ENCODE results near the gene USP40.

Gene USP40

DNA sequence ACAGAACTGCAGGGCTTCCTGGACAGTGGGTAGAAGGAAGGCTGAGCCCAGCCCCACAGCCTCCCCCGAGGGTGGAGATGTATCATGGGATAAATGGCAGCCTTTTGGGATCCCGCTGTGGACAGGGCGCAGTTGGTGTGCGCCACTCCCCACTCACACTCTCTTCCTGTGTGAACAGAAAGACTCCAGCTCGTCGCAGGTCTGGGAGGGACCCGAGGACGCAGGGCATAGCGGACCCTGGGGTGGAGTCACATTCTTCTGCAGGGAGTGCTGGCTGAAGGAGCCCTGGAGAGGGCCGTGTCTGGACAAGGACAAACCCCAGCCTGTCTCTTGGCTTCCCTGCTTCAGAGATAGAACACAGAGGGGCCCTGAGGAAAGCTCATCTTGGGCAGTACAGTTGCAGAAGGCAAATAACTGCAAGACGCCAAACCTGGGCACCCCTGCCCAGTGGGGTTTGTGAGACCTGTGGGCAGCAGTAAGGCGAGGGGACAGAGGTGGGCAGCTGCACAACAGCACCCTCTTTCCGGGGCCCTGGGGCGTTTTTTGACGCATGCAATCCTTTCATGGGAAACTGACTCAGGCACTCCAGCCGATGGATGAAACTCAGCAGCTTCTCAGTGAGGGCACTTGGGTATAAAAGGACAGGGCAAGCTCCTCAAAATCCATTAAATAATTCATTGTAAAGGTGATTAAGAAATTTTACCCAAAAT is 101.9 kb downstream of the USP40 start:
- Histone ChIP-seq H2AK5ac (ENCODE audit: low read length) (no peak overlapping the region), H3K4me1 (ENCODE audit: control insufficient read depth, low read depth, low read length) (no peaks in the 10 kb centered on the region), H3K9ac (ENCODE audit: low read length) (no peak overlapping the region), H3K56ac (ENCODE audit: low read length) (no peak overlapping the region), H3K4me3 (ENCODE audit: low read length) (no peak overlapping the region), H3K23ac (ENCODE audit: low read length) (no peak overlapping the region), H3K27ac (ENCODE audit: low read depth, low read length) (no peak overlapping the region), H2BK120ac (ENCODE audit: low read depth, low read length) (no peak overlapping the region), H3K79me1 (ENCODE audit: low read length) (no peaks in the 10 kb centered on the region), H3K4me2 (ENCODE audit: low read length) (no peak overlapping the region), H3K18ac (ENCODE audit: low read length) (no peak overlapping the region), H3K79me2 (ENCODE audit: control insufficient read depth, insufficient read depth, low read length) (no peaks in the 10 kb centered on the region), H4K5ac (ENCODE audit: low read length) (no peak overlapping the region), H4K8ac (ENCODE audit: low read depth, low read length) (no peak overlapping the region), H3K4ac (ENCODE audit: low read depth, low read length) (no peak overlapping the region), H3K27me3 (ENCODE audit: insufficient read depth, low read length, poor library complexity) (no peaks in the 10 kb centered on the region), H2BK15ac (replicated peaks; ENCODE audit: low read depth) (no peak overlapping the region), H3K36me3 (ENCODE audit: control insufficient read depth, insufficient read depth, low read length) (no peaks in the 10 kb centered on the region), H2BK5ac (ENCODE audit: low read length) (no peak overlapping the region)
- no peak for DNase-seq
- no CpG with 5 or more reads among the region's 16 CpGs for WGBS (ENCODE audit: extremely low coverage, insufficient coverage, low lambda C conversion rate)

DNA sequence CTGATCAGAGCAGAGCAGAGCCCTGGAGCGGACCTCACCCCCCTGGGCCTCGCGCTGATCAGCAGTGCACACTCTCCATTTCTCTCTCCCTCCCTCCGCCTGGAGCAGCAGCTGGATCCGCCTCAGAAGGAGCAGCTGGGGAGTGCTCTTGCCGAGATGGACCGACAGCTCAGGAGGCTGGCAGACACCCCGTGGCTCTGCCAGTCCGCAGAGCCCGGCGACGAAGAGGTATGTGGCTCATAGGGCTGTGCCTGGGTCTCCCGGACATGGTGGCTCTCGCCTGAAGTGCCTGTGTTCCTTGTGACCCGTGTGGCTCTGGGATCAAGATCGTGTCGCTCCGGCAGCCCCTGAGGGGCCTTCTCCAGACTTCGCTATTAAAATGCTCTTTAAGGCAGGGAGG is 102.5 kb downstream of the USP40 start:
- Histone ChIP-seq H3K36me3 (ENCODE audit: control insufficient read depth, insufficient read depth, low read length) (no peaks in the 10 kb centered on the region), H3K4ac (ENCODE audit: low read depth, low read length) (no peak overlapping the region)

DNA sequence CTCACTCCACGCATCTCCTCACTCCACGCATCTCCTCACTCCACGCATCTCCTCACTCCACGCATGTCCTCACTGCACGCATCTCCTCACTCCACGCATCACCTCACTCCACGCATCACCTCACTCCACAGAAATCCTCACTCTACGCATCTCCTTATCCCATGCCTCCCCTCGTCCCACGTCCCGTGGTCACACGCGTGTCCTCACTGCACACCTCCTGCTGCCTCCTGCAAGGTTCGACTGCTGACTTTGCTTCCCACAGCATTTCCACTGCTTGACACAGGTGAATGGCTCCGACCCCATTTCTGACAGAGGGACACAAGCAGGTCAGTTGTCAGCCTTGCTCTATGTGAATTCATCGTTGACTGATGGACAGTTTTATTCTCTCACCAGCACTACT is 103.0 kb downstream of the USP40 start:
- Histone ChIP-seq H3K4me3 (ENCODE audit: low read length) (no peak overlapping the region), H3K56ac (ENCODE audit: low read length) (no peak overlapping the region), H2BK5ac (ENCODE audit: low read length) (no peak overlapping the region), H3K27ac (ENCODE audit: low read depth, low read length) (no peak overlapping the region), H3K36me3 (ENCODE audit: control insufficient read depth, insufficient read depth, low read length) (no peaks in the 10 kb centered on the region), H3K4me2 (ENCODE audit: low read length) (no peak overlapping the region), H2AK5ac (ENCODE audit: low read length) (no peak overlapping the region), H4K8ac (ENCODE audit: low read depth, low read length) (no peak overlapping the region), H3K4ac (ENCODE audit: low read depth, low read length) (no peak overlapping the region), H3K4me1 (ENCODE audit: control insufficient read depth, low read depth, low read length) (no peaks in the 10 kb centered on the region), H3K79me2 (ENCODE audit: control insufficient read depth, insufficient read depth, low read length) (no peaks in the 10 kb centered on the region), H3K27me3 (ENCODE audit: insufficient read depth, low read length, poor library complexity) (no peaks in the 10 kb centered on the region), H2BK120ac (ENCODE audit: low read depth, low read length) (no peak overlapping the region), H3K79me1 (ENCODE audit: low read length) (no peaks in the 10 kb centered on the region), H4K5ac (ENCODE audit: low read length) (no peak overlapping the region), H3K23ac (ENCODE audit: low read length) (no peak overlapping the region), H3K9ac (ENCODE audit: low read length) (no peak overlapping the region), H3K18ac (ENCODE audit: low read length) (no peak overlapping the region), H2BK15ac (replicated peaks; ENCODE audit: low read depth) (no peak overlapping the region)
- DNase-seq = no peak
- WGBS (ENCODE audit: extremely low coverage, insufficient coverage, low lambda C conversion rate) = 100% methylated on average over 9 of the region's 16 CpGs

More for the DNA sequence above, 102.5 kb downstream of the USP40 start:
- Histone ChIP-seq H3K4me2 (ENCODE audit: low read length) (no peak overlapping the region), H3K18ac (ENCODE audit: low read length) (no peak overlapping the region), H3K9ac (ENCODE audit: low read length) (no peak overlapping the region), H4K8ac (ENCODE audit: low read depth, low read length) (no peak overlapping the region), H2BK5ac (ENCODE audit: low read length) (no peak overlapping the region), H3K27me3 (ENCODE audit: insufficient read depth, low read length, poor library complexity) (no peaks in the 10 kb centered on the region), H3K79me2 (ENCODE audit: control insufficient read depth, insufficient read depth, low read length) (no peaks in the 10 kb centered on the region), H3K4me3 (ENCODE audit: low read length) (no peak overlapping the region), H2AK5ac (ENCODE audit: low read length) (no peak overlapping the region), H3K79me1 (ENCODE audit: low read length) (no peaks in the 10 kb centered on the region), H2BK15ac (replicated peaks; ENCODE audit: low read depth) (no peak overlapping the region), H3K27ac (ENCODE audit: low read depth, low read length) (no peak overlapping the region), H4K5ac (ENCODE audit: low read length) (no peak overlapping the region), H2BK120ac (ENCODE audit: low read depth, low read length) (no peak overlapping the region), H3K4me1 (ENCODE audit: control insufficient read depth, low read depth, low read length) (no peaks in the 10 kb centered on the region), H3K23ac (ENCODE audit: low read length) (no peak overlapping the region), H3K56ac (ENCODE audit: low read length) (no peak overlapping the region)
- no peak for DNase-seq
- no CpG with 5 or more reads among the region's 19 CpGs for WGBS (ENCODE audit: extremely low coverage, insufficient coverage, low lambda C conversion rate)

DNA sequence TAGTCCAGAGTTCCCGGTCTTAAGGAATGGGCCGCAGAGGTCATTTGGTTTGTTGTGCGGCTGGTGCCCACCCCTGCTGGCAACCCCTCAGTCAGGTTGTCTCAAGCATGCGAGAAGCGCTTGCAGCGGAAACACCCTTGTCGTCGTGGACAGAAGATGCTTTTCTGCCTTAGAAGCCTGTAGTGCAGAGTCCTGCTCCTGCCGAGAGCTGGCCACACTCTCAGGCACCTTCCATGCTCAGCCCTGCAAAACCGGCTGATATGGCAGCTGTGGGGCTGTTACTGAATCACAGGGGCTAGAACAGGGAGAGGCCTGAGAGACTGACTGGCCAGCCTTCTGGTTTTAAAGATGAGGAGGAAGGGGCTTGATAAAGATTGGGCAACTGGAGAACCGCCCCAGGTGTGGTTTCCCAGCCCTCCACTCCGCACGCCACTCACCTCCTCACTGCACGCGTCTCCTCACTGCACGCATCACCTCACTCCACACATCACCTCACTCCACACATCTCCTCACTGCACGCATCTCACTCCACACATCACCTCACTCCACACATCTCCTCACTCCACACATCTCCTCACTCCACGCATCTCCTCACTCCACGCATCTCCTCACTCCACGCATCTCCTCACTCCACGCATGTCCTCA is 103.6 kb downstream of the USP40 start:
- Histone ChIP-seq H3K23ac (ENCODE audit: low read length) (no peak overlapping the region), H2BK15ac (replicated peaks; ENCODE audit: low read depth) (no peak overlapping the region), H3K56ac (ENCODE audit: low read length) (no peak overlapping the region), H3K36me3 (ENCODE audit: control insufficient read depth, insufficient read depth, low read length) (no peaks in the 10 kb centered on the region), H3K27ac (ENCODE audit: low read depth, low read length) (no peak overlapping the region), H3K4me2 (ENCODE audit: low read length) (no peak overlapping the region), H3K4me1 (ENCODE audit: control insufficient read depth, low read depth, low read length) (no peaks in the 10 kb centered on the region), H2BK5ac (ENCODE audit: low read length) (no peak overlapping the region), H2BK120ac (ENCODE audit: low read depth, low read length) (no peak overlapping the region), H3K79me2 (ENCODE audit: control insufficient read depth, insufficient read depth, low read length) (no peaks in the 10 kb centered on the region), H3K27me3 (ENCODE audit: insufficient read depth, low read length, poor library complexity) (no peaks in the 10 kb centered on the region), H2AK5ac (ENCODE audit: low read length) (no peak overlapping the region), H3K4me3 (ENCODE audit: low read length) (no peak overlapping the region), H3K4ac (ENCODE audit: low read depth, low read length) (no peak overlapping the region), H3K18ac (ENCODE audit: low read length) (no peak overlapping the region), H4K8ac (ENCODE audit: low read depth, low read length) (no peak overlapping the region), H3K9ac (ENCODE audit: low read length) (no peak overlapping the region), H3K79me1 (ENCODE audit: low read length) (no peaks in the 10 kb centered on the region), H4K5ac (ENCODE audit: low read length) (no peak overlapping the region)
- no peak for DNase-seq
- WGBS (ENCODE audit: extremely low coverage, insufficient coverage, low lambda C conversion rate) = 100% methylated on average over 2 of the region's 21 CpGs

- H3K27me3 ChIP-seq (ENCODE audit: insufficient read depth, low read length, poor library complexity) = no peaks in the 10 kb centered on the region
- H3K9ac ChIP-seq (ENCODE audit: low read length) = no peak overlapping the region
- no peak overlapping the region for H4K8ac ChIP-seq (ENCODE audit: low read depth, low read length)
- no peaks in the 10 kb centered on the region for H3K79me2 ChIP-seq (ENCODE audit: control insufficient read depth, insufficient read depth, low read length)
- no peak overlapping the region for H3K23ac ChIP-seq (ENCODE audit: low read length)
- no peak overlapping the region for H2BK120ac ChIP-seq (ENCODE audit: low read depth, low read length)
- no peak overlapping the region for H3K4ac ChIP-seq (ENCODE audit: low read depth, low read length)
- H3K4me1 ChIP-seq (ENCODE audit: control insufficient read depth, low read depth, low read length) = no peaks in the 10 kb centered on the region
- no peak overlapping the region for H3K18ac ChIP-seq (ENCODE audit: low read length)
- H3K27ac ChIP-seq (ENCODE audit: low read depth, low read length) = no peak overlapping the region
- H4K5ac ChIP-seq (ENCODE audit: low read length) = no peak overlapping the region
- no peak overlapping the region for H2AK5ac ChIP-seq (ENCODE audit: low read length)
- no peaks in the 10 kb centered on the region for H3K79me1 ChIP-seq (ENCODE audit: low read length)
- no peak overlapping the region for H2BK15ac ChIP-seq (replicated peaks; ENCODE audit: low read depth)
- no peaks in the 10 kb centered on the region for H3K36me3 ChIP-seq (ENCODE audit: control insufficient read depth, insufficient read depth, low read length)
- WGBS (ENCODE audit: extremely low coverage, insufficient coverage, low lambda C conversion rate) = no CpG with 5 or more reads among the region's 25 CpGs
- no peak for DNase-seq
- H2BK5ac ChIP-seq (ENCODE audit: low read length) = no peak overlapping the region
- H3K4me3 ChIP-seq (ENCODE audit: low read length) = no peak overlapping the region
- no peak overlapping the region for H3K4me2 ChIP-seq (ENCODE audit: low read length)
- no peak overlapping the region for H3K56ac ChIP-seq (ENCODE audit: low read length)
These were observed 104.3 kb downstream of the USP40 start for GRCh38 chr2:233462202-233462785.

All from mesendoderm (in vitro differentiated cells).